UCSD-AML1 (cell line): Measurements from ENCODE around the gene SIRT4.
"Not testable (repeated sequence)": the region's sequence is repeated elsewhere in the genome, so short reads cannot be mapped to it uniquely, and the experiment has no call there.

Source experiments
- DNase-seq: peaks from one replicate; lab custom pipeline; 2025; ENCODE audit not compliant: unreplicated experiment; lab: John Stamatoyannopoulos, UW

Gene SIRT4

GRCh38 chr12:120301962-120302815 lies at the start of gene SIRT4:
TSS of gene SIRT4 (plus strand) at chr12:120302321. CDS start at chr12:120303562, 1,241 bp downstream.
- DNase-seq: peak; percentile 81

GRCh38 chr12:120253313-120253712 lies 48.8 kb upstream of the SIRT4 start:
- DNase-seq: not testable (repeated sequence)

GRCh38 chr12:120254809-120255208 lies 47.3 kb upstream of the SIRT4 start:
- DNase-seq: no peak

DNA sequence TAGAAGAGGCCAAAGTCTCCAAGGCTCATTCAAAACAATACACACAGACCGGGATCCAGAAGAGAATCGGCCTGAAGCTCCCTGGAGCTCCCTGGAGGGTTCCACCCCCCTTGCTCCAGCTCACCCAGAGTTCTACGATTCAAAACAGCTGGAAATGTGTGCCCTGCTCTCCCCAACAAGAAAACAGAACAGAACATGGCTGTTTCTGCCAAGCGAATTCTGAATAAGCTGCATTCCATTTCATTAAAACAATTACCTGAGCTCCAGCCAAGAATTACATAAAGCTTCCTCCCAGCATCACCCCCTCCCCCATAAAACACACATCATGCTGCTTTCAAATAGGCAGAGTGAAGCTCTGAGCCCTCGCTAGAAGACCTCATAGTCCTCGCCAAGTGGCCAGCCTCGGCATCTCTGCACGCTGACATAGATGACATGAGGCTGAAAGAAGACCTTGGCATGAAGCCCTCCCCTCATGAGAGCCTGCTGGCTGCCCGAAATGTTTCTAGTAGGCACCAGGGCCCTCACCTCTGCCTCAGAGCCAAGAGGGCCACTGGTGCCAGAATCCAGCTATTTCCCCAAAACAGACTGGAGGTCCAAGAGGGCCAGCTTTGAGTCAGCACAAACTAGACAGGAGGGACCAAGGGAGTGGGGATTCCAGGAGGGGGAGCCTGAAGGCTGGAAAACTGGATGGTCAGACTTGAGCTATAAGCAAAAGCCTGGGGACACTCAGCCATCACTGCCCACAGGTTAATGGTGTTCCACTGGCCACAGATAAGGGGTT lies 44.9 kb upstream of the SIRT4 start:
- no peak for DNase-seq

DNA sequence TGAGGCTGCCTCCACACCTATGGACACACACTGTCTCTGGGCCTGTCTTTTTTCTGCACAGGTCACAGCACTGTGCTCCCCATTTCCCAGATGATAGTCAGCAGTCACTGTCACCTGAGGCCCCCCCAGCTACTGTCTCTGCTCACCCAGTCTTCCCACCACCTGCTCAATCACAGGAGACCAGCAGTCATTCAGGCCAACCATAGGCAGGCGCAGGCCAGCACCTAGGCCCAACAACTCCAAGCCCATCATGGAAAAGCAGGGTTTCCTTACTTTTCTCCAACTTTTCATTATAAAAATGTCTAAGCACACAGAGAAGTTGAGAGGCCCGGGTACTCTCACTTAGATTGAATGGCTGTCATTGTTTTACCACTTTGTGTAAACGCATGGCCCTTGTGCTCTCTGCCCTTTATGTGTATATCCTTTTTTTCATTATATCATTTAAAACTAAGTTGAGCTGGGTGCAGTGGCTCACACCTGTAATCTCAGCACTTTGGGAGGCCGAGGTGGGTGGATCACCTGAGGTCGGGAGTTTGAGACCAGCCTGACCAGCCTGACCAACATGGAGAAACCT lies 43.7 kb upstream of the SIRT4 start:
- no peak for DNase-seq

- DNase-seq: no peak
These were observed 42.5 kb upstream of the SIRT4 start for GRCh38 chr12:120259418-120260202.

GRCh38 chr12:120260607-120261006 lies 41.5 kb upstream of the SIRT4 start:
- no peak for DNase-seq

DNA sequence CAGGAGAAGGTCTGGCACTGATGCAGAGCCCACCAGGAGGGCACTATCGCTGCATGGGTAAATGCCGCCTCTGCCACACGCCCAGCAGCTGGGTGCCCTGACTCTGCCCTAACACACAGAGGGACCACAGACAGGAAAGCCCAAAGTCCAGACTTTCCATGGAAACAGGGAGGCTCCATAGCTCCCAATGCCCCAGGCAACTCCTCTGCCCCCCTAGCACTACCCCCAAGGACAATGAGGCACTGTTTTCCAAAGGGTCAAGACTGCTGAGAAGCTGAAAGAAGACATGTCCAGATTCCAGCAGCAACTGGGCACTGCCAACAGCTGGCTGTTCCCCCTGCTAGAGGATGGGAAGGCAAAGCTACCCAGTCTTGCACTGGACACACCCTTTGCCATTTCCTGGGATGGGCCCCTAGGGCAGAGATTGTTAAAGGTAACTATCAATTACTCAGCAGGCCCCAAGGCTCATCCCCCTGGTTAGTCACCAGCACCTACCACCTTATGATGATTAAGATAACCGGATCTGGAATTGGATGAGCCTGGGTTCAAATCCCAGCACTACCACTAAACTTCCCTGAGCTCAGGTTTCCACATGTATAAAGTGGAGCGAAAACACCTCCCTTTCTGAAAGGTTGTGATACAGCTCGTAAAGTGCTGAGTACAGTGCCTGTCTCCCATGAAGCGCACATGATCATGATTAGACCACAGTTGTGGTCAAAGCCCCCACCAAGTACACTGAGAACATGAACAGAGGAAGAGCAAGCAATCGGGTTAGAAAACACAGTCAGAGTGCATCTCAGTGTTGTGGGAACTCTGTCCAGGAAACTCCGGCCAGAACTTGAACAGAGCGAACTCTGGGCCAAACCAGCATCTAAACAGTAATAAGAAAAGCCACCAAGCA lies 39.9 kb upstream of the SIRT4 start:
- no peak for DNase-seq

DNA sequence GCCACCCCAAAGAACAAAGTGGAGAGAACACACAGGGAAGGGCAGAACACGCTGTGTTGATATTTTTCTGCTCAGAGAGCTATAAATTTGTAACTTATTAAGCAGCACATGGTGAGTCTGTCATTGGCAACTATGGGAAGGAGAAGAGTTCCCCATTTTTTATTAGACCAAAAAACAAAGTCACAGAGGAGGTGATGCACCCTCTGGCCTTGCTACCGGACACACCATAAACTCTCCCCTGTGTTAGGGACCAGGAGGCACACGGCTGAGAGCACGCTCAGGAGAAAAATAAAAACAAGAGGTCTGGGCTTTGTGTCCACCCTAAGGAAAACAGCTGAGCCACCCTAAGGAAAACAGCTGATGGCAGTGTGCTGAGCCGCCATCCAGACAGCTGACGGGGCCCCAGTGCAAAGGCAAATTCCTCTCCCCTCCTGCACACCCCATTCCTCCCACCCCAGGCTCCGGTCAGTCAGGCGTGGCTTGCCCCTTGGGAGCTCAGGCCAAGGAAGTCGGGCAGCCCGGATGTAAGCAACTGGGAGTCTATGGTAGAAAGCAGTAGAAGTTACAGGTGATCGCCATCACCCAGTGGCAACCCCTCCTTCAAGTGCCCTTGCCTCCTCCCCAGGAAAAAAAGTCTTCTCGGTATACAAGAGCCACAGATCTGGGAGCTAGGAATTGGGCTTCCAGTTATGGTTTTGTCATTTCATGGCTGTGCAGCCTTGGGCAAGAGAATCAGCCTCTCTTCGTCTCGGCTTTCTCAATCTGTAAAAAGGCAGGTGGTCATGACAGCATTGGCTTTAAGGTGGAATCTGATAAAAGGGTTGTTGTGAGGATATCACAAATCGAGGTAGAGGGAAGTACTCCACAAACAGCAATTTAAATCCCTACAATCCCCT lies 39.0 kb upstream of the SIRT4 start:
- no peak for DNase-seq

DNA sequence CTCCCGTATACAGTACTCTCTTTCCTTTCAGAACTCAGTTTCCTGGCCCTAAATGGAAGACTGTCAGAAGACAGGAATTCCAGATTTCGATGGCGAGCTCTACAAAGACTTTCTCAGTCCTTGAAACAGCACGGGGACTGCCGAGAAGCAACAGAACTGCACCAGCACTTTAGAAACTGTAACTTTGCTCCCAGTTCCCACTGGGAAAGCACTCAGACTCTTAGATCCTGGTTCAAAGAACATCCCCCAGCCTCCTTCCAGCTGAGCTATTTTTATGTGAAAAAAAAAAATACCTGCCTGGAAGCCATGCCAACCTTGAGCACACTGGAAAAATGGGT lies 38.4 kb upstream of the SIRT4 start:
- DNase-seq: no peak

DNA sequence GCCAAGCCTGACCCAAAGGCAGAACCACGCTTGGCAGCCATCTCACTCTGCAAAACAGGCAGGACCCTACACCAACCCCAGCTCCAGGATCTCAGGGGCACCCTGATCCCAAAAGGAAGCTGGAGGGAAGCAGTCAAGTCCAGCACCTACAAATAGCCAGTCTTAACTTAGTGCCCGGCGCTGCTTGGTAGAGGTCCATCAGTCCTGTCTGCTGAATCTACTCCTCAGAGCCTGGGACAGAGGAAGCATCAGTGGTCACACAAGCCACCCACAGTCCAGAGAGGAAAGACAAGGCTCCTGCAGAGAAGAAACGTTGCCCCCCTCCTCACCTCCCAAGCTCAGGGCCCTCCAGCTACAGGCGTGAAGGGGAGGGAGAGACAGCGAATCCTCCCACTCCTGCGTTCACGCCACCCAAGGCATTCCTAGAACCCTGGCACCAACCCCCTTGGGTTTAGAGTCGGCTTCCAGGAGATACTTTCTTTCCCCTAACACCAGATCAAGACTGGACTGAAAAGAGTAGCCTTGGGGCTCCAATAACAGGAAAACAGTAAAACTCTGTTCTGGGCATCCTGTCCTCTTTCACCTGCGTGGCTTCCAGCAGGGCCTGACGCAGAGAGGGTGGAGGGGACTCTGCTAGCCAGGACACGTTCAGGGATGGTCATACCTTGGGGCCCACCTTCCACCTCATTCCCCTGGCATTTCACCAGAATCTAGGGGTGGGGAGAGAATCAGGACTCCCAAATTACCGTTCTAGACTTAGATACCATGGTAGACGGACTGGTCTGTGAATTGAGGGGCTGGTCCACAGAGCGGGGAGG lies 37.8 kb upstream of the SIRT4 start:
- DNase-seq: no peak

DNA sequence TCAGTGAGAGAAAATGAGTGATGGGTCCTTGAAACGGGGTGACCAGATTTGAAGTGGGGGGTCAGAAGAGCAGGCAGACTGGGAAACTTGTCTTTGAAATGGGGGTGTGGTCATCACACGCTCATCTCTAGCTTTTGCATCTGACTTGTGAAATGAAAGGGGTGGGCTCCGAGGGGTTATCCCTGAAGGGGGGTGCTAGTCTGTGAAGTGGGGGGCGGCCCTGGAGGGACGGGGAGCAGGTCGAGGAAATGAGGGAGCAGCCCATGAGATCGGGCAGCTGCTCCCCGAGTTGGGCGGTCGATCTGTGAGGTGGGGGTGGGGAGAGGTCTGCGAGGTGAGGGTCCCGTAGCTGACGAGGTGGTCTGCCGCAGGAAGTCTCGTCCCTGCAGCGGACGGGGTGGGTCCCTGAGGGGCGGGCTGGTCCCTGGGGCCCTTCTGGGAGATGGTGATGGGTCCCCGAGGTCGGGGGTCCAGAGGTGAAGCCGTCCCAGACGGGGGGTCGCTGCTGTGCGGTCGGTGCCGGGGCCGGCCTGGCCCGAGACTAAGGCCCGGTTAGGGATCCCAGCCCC lies 37.1 kb upstream of the SIRT4 start:
- DNase-seq: no peak

DNA sequence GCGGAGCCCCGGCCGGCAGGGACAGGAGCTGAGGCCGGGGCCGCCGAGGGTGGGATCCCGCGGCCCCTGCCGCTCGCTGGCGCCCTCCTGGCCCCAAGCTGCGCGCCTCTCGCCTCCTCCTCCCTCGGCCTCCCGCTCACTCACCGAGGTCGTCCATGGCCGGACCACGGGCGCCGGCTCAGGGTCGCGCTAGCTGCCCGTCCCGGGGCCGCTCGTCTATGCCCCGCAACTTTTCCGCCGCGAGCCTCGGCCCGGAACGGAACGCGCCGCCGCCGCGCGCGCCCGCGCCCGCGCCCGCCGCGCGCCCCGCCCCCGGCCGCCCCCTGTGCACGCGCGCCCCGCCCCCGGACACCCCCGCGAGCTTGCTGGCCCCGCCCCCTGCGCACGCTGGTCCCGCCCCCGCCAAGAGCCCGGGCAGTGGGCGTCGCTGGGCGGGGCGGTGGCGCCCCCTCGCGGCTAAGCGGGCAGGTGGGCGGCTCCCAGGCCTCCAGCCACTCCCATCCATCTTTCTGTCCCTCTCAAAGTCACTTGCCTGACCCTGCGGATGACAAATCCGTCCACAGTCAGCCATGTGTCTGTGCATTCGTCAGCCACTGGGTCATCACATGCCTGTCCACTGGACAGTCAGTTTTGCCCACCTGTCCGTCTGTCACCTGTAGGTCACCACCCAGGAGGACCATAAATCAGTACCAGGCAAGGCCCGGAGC lies 36.5 kb upstream of the SIRT4 start, which contains the start of gene PXN:
PXN (minus strand) TSS at position 258 of the 707 bp plus-strand sequence; CDS start at position 157, 101 bp downstream.
- peak; percentile 83 for DNase-seq

DNA sequence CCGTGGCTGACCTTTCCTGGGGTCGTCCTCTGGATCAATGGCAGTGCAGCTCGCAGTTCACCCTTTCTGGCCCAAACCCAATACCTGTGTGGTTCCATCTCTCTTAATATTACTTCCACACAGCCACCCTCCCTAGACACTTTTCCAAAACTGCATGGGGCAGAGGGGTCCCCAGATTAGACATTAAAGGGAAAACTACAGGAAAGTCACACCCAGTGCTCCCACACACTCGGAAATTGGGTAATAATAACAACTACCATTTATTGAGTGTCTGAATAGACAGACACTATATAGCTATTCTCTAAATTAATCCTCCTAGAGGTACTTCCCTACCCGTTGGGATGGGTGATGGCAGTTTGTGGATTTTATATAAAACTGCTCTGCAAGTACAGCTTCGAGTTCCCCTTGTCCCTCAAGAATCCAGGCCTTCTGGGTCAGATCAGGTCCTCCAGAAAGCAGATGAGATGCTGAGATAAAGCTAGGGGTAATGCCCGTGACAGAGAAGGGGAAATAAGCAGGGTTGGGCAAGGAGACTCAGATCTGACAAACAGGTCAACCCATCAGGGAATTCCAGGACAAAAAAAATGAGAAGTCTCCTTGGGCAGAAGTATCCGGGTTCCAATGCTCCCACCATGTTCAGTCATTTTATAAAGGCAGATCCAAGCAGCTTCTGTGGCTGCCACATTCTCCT lies 35.8 kb upstream of the SIRT4 start:
- DNase-seq: no peak

DNA sequence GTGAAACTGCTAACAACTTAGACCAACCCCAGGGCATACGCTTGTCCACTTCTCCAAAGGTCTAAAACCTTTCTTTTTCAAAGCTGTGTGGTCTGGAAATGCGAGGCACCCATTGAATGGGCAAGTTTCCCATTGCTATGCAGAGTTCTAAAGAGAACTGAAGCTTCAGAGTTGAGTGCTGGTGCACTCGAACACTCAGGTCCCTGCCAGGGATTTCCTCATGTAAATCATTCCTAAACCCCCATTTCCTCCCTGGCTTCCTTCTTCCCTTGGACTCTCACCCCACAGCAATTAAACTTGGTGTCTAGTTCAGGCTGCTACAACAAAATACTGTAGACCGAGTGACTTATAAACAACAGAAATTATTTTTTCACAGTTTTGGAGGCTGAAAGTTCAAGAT lies 34.4 kb upstream of the SIRT4 start:
- no peak for DNase-seq

- no peak for DNase-seq
These were observed 25.4 kb upstream of the SIRT4 start for GRCh38 chr12:120276734-120277133.
